NCI-H2171 (cell line): ENCODE results near the gene THSD7B.
"Not testable (repeated sequence)": the region's sequence is repeated elsewhere in the genome, so short reads cannot be mapped to it uniquely, and the experiment has no call there.

Source experiments
- DNase-seq: peaks from one replicate; lab custom pipeline; 2025; lab: John Stamatoyannopoulos, UW

Gene THSD7B, protein sequence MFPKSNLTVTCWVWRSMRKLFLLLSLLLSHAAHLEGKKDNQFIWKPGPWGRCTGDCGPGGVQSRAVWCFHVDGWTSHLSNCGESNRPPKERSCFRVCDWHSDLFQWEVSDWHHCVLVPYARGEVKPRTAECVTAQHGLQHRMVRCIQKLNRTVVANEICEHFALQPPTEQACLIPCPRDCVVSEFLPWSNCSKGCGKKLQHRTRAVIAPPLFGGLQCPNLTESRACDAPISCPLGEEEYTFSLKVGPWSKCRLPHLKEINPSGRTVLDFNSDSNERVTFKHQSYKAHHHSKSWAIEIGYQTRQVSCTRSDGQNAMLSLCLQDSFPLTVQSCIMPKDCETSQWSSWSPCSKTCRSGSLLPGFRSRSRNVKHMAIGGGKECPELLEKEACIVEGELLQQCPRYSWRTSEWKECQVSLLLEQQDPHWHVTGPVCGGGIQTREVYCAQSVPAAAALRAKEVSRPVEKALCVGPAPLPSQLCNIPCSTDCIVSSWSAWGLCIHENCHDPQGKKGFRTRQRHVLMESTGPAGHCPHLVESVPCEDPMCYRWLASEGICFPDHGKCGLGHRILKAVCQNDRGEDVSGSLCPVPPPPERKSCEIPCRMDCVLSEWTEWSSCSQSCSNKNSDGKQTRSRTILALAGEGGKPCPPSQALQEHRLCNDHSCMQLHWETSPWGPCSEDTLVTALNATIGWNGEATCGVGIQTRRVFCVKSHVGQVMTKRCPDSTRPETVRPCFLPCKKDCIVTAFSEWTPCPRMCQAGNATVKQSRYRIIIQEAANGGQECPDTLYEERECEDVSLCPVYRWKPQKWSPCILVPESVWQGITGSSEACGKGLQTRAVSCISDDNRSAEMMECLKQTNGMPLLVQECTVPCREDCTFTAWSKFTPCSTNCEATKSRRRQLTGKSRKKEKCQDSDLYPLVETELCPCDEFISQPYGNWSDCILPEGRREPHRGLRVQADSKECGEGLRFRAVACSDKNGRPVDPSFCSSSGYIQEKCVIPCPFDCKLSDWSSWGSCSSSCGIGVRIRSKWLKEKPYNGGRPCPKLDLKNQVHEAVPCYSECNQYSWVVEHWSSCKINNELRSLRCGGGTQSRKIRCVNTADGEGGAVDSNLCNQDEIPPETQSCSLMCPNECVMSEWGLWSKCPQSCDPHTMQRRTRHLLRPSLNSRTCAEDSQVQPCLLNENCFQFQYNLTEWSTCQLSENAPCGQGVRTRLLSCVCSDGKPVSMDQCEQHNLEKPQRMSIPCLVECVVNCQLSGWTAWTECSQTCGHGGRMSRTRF (N-terminal part only)

GRCh38 chr2:136765256-136766072, at the start of gene THSD7B:
Gene THSD7B (plus strand): TSS chr2:136765545. CDS start chr2:136882179, 116,634 bp downstream.
- DNase-seq: peak; percentile 55

DNA sequence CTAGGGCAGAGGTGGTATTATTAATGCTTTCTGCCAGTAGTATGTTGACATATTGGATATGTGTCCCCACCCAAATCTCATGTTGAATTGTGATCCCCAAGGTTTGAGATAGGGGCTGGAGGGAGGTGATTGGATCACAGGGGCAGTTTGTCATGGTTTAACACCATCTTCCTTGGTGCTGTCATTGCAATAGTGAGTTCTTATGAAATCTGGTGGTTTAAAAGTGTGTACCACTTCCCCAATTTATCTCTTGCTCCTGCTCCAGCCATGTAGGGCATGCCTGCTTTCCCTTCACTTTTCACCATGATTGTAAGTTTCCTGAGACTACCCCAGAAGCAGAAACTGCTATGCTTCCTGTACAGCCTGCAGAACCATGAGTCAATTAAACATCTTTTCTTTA, 47.1 kb upstream of the THSD7B start:
- no peak for DNase-seq

- no peak for DNase-seq
These were observed 37.2 kb upstream of the THSD7B start for GRCh38 chr2:136727973-136728699.

DNA sequence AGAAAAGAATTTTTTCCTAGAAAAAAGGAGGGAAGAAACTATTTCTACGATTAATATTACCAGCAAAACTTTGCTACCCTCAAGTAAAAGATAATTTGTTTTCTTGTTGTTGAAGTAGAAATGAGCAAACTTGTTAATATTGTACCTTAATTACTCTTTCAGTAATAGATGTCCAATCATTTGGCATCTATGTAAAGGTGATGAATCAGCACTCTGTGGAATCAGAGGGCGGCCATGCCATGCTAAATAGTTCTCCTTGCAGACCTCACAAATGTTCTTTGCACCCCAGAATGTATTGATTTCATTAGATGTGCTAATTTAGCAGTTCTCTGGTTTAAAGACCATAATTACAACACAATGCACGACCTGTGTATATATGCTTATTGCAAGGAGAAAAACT, 29.1 kb upstream of the THSD7B start:
- no peak for DNase-seq

GRCh38 chr2:136738044-136738443, 27.3 kb upstream of the THSD7B start:
- DNase-seq: no peak

GRCh38 chr2:136741471-136741870, 23.9 kb upstream of the THSD7B start:
- DNase-seq: no peak

GRCh38 chr2:136750065-136750464, 15.3 kb upstream of the THSD7B start:
- DNase-seq: no peak

DNA sequence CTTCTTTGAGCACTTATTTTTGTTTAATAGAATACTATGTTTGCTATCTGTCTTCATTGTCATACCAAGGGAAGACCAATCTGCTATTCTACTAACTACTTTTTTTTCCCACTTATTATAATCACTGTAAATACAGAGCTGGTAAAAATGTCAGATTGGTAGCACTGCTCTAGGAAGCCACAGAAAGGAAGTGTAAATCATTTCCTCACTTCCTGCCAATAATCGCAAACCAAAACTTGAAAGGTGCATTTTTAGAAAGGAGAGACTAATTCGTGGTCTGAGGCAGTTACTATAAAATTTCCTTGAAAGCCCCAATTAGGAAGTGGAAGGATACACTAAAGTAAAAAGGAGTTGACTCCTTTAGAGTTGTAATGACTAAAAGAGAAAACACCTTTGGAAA, 13.9 kb upstream of the THSD7B start:
- no peak for DNase-seq

DNA sequence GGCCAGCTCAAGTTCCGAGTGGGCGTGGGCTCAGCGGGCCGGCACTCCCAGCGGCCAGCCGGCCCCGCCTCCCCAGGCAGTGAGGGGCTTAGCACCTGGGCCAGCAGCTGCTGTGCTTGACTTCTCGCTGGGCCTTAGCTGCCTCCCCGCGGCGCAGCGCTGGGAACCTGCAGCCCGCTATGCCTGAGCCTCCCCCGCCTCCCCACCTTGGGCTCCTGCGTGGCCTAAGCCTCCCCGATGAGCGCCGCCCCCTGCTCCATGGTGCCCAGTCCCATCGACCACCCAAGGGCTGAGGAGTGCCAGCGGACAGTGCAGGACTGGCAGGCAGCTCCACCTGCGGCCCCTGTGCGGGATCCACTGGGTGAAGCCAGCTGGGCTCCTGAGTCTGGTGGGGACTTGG, 6.8 kb upstream of the THSD7B start:
- not testable (repeated sequence) for DNase-seq

DNA sequence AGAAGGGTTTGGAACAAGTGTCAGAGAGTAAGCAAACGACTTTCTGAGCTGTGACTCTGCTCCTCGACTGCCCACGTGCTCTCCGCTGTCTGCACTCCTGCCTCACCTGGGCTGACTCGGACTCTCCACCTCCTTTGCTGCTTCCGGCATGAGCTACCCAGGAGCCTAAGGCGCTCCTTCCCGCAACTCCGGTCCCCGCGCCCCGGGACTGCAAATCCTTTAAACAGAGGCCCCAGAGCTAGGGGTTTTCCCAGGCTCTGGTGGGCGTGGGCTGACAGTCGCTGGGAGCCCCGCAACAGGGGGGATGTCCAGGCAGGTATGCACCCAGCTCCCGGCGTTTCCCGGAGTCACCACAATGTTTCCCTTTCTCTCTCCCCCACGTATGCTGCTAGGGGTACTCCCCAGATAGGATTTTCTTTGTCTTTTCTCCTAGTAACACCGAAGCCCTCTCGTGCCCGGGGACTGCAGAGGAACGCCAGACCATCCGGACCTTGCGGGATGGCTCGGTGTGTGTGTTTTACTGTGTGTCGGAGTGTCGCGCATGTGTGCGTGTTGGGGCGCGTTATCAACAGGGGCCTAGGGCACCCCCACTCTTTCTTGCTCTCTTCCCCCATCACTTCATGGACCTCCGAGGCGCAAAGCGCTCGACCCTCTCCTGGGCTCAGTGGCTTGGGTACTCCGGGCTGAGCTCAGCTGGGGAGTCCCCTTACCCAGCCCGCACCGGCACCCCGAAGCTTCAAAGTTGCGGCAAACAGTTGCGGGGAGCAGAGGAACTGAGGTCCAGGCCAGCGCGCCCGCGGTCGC, 691 bp upstream of the THSD7B start:
- DNase-seq: peak; percentile 46

- no peak for DNase-seq
These were observed 694 bp downstream of the THSD7B start for GRCh38 chr2:136766073-136766404.

- DNase-seq: peak; percentile 53
These were observed 1.7 kb downstream of the THSD7B start for GRCh38 chr2:136767030-136767429.

GRCh38 chr2:136769871-136770270, 4.5 kb downstream of the THSD7B start:
- DNase-seq: no peak

- no peak for DNase-seq
These were observed 5.0 kb downstream of the THSD7B start for GRCh38 chr2:136770384-136770783.

DNA sequence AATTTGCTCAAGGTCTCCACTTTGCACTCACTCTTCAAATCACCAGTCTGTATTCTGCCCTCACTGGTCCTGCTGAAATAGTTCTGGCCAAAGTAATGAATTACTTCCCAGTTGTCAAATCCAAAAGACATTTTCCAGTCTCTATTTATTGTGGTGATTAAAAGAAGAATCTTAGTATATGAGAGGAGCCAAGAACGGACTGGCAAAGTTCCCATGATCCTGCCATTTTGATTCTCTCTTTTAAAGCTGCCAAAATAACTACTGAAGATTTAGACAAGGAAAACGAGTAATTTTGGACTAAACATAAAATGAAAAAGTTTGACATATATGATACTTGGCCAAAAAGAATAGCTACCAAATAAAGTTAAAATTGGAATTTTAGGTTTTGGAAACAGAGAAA, 12.0 kb downstream of the THSD7B start:
- DNase-seq: no peak

GRCh38 chr2:136783856-136784255, 18.5 kb downstream of the THSD7B start:
- no peak for DNase-seq

DNA sequence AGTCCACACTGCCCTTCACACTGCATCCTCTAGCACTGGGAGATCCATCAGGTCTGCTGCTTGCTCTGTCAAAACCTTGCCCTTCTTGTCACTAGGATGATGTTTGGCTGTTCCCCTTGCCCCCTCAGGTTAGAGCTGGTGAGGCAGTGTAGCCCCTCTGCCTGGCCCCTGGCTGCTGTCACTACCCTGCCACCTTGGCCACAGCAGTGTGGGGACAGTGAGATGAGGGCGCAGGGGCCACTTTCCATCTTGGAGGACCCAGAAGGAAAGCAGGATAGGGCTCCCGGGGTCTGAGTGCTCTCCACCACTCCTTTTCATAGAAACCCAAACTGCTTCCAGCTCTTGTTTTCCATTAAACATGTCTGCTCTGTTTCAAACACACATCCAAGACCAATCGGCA, 19.9 kb downstream of the THSD7B start:
- no peak for DNase-seq

DNA sequence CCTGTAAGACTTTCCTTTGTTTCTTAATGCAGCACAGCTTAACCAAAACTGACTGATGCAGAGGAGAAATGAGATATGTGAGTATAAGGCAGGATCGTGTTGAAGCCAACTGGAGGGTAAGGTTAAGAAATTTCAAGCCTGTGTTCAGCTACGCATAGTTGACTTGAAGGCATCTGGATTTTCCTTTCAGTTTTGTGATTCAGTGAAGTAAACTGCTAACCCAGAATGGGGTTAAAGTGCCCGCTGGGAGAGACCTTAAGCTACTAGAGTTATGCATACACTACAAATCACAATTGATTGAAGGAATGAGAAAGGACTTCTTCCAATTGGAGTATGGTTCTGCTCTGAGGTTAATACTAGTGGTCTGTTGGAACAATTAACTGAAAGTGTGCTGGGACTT, 22.6 kb downstream of the THSD7B start:
- no peak for DNase-seq

- no peak for DNase-seq
These were observed 31.0 kb downstream of the THSD7B start for GRCh38 chr2:136796339-136796738.

- no peak for DNase-seq
These were observed 33.4 kb downstream of the THSD7B start for GRCh38 chr2:136798766-136799165.
